ENCODE data around the gene UGGT2. TPM values are rescaled to one million over a fixed set of nuclear protein-coding genes. Genes with fewer than 3 reads are reported as not detected.
"Not testable (repeated sequence)": the region's sequence is repeated elsewhere in the genome, so short reads cannot be mapped to it uniquely, and the experiment has no call there.

Gene UGGT2
- total RNA-seq, 1 donor from 2014 or later = 33.8 TPM

DNA sequence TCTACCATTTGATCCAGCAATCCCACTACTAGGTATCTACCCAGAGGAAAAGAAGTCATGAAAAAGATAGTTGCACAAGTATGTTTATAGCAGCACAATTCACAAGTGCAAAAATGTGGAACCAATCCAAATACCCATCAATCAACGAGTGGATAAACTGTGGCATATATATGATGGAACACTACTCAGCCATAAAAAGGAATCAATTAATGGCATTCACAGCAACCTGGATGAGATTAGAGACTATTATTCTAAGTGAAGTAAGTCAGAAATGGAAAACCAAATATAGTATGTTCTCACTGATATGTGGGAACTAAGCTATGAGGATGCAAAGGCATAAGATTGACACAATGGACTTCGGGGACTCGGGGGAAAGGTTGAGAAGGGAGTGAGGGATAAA, 1.3 kb downstream of the UGGT2 start:
- DNase-seq (ENCODE audit: low read depth) = not testable (repeated sequence)

DNA sequence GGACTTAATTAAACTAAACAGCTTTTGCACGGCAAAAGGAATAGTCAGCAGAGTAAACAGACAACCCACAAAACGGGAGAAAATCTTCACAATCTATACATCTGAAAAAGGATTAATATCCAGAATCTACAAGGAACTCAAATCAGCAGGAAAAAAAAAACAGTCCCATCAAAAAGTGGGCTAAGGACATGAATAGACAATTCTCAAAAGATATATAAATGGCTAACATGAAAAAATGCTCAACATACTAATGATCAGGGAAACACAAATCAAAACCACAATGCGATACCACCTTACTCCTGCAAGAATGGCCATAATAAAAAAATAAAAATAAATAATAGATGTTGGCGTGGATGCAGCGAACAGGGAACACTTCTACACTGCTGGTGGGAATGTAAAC, 1.7 kb downstream of the UGGT2 start:
- DNase-seq (ENCODE audit: low read depth) = not testable (repeated sequence)

DNA sequence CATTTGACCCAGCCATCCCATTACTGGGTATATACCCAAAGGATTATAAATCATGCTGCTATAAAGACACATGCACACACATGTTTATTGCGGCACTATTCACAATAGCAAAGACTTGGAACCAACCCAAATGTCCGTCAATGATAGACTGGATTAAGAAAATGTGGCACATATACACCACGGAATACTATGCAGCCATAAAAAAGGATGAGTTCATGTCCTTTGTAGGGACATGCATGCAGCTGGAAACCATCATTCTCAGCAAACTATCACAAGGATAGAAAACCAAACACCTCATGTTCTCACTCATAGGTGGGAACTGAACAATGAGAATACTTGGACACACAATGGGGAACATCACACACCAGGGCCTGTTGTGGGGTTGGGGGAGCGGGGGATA, 2.2 kb downstream of the UGGT2 start:
- DNase-seq (ENCODE audit: low read depth) = not testable (repeated sequence)

DNA sequence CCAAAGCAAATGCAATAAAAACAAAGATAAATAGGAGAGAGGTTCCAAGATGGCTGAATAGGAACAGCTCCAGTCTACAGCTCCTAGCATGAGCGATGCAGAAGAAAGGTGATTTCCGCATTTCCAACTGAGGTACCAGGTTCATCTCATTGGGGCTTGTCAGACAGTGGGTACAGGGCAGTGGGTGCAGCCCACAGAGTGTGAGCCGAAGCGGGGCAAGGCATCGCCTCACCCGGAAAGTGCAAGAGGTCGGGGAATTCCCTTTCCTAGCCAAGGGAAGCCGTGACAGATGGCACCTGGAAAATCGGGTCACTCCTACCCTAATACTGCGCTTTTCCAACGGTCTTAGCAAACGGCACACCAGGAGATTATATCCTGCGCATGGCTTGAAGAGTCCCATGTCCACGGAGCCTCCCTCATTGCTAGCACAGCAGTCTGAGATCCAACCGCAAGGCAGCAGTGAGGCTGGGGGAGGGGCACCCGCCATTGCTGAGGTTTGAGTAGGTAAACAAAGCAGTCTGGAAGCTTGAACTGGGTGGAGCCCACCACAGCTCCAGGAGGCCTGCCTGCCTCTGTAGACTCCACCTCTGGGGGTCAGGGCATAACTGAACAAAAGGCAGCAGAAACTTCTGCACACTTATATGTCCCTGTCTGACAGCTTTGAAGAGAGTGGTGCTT, 6.6 kb downstream of the UGGT2 start:
- not testable (repeated sequence) for DNase-seq (ENCODE audit: low read depth)

DNA sequence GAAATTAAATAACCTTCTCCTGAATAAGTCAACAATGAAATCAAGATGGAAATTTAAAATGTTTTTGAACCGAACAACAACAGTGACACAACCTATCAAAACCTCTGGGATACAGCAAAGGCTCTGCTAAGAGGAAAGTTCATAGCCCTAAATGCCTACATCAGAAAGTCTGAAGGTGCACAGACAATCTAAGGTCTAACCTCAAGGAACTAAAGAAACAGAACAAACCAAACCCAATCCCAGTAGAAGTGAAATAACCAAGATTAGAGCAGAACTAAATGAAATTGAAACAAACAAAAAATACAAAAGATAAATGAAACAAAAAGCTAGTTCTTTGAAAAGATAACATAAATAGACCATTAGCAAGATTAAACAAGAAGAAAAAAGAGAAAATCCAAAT, 9.0 kb downstream of the UGGT2 start:
- DNase-seq (ENCODE audit: low read depth) = no peak

DNA sequence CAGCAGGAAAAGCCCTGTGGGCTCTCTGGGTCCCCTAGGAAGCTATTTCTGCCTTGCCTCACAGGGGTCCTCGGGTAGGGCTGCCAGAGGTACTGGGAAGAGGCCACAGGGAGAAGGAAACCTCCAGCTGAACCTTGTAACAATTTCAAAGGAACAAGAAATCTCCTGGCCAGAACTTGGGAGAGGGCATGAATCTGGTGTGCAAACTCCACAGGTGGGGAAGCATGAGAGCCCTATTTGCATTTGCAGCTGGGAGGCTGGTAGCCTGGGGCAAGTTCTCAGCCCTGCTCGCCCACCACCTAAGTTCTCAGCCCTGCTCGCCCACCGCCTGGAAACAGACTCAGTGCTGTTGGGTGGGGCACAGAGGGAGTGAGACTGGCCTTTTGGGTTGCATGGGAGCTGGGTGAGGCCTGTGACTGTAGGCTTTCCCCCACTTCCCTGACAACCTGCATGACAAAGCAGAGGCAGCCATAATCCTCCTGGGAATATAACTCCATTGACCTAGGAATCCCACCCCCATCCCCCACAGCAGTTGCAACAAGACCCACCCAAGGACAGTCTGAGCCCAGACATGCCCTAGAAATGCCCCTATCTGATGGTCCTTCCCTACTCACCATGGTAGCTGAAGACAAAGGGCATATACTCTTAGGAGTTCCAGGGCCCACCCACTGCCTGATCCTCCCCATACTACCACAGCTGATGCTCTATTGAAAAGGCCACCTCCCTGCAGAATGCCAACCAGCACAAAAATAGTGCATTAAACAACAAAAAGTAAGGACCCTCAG, 11.7 kb downstream of the UGGT2 start:
- no peak for DNase-seq (ENCODE audit: low read depth)

DNA sequence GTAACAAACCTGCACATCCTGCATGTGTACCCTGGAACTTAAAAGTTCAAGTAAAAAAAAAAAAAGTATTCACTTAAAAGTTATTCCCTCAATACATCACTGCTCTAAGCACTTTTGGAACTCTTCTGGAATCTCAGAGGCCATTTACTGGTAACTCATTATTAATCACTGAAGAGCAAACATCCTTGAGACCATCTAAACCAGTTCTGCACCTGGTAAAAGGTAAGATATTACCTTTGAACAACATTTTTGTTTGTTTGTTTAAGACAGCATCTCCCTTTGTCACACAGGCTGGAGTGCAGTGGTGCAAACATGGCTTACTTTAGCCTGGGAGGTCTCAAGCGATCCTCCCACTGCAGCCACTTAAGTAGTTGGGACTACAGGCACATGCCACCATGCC, 16.7 kb downstream of the UGGT2 start:
- no peak for DNase-seq (ENCODE audit: low read depth)

DNA sequence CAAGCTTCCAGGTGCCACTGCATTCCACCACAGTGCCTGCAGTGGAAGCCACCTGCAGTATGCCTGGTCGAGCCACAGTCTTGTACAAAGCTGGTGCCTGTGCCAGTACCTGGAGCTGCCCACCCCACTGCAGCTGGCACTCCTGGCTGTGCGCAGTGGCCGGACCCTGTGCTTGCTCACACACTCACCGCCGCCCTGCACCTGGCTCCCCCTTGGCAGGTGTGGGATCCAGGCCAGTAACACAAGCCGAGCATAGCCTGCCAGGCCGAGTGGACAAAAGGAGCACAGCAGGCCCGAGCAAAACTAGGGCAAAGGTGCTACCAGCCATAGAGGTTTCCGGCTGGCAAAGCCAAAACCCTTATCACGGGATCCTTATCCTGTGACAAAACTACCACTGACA, 18.5 kb downstream of the UGGT2 start:
- DNase-seq (ENCODE audit: low read depth) = no peak

DNA sequence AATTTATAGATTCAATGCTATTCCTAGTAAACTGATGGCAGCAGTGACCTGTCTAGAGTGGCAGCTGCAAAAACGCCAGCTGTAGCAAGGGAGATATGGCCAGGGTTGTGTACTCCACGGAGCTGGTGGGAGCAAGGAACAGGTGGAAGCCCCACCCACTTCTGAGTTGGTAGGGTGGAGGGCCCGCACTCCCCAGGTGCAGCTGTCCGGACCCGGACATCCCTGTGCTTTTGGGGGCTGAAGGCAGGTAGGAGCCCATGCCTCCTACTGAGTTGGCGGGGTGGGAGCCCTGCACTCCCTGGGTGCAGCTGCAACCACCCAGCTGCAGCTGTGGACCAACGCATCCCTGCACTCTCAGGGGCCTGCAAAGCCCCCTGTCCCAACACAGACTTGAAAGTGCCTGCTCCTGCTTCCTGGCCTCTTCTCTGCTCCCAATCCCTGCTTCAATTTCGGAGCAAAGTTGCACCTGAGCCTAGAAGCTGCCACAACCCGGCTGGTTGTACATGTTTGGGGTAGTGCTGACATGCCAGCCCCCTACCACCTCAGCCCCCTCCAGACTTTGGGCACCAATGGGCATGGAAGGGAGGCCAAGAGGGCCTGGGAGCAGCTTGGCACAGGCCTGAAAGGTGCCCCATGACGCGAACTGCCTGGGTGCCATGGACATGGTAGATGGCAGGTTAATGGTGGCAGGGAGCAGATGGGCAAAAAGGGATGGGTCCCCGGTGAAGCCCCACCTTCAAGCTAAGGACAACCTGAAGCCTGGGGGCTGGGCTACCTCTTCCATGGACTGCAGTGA, 19.8 kb downstream of the UGGT2 start:
- DNase-seq (ENCODE audit: low read depth) = no peak

DNA sequence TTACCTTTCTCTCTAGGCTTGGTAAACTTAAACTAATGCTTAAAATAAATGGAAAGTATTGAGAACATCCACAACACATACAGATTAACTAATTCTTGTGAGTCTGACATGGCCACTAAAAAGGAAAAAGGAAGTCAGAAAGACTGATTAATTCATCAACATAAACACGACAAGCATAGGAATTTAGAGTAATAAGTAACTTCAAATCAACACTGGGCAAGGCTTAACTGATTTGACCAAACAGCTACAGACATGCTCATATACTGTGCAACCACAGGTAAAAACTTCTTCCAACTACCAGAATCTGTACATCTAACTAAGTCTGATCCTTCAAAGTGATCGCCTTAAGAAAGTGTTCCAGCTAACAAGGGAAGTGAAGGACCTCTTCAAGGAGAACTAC, 20.5 kb downstream of the UGGT2 start:
- DNase-seq (ENCODE audit: low read depth) = peak; percentile 74

DNA sequence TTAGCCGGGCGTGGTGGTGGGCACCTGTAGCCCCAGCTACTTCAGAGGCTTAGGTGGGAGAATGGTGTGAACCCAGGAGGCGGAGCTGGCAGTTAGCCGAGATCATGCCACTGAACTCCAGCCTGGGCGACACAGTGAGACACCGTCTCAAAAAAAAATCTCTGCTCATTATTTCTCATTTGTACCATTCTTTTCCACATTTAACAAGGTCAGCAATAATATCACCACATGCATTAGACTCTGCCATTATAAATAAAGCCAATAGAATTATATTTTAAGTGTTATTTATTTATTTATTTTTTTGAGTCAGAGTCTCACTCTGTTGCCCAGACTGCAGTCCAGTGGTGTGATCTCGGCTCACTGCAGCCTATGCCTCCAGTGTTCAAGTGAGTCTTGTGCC, 24.2 kb downstream of the UGGT2 start:
- no peak for DNase-seq (ENCODE audit: low read depth)

DNA sequence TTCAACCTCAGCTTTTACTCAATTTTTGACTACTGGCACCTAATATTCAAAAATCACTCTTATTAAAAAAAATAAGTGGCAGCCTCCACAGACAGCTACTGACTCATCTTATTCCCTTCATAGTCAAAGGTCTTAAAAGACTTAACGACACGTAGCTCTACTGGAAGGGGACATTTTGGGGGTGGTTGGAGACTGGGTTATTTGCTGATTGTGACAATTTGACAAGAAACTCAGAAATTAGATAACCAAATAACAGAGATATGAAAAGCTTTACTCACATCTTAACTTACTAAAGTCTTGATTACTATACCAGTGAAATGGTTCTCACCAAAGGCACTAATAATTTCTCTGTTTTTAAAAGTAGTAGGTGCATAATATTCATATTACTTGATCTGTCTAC, 25.7 kb downstream of the UGGT2 start:
- DNase-seq (ENCODE audit: low read depth) = no peak

DNA sequence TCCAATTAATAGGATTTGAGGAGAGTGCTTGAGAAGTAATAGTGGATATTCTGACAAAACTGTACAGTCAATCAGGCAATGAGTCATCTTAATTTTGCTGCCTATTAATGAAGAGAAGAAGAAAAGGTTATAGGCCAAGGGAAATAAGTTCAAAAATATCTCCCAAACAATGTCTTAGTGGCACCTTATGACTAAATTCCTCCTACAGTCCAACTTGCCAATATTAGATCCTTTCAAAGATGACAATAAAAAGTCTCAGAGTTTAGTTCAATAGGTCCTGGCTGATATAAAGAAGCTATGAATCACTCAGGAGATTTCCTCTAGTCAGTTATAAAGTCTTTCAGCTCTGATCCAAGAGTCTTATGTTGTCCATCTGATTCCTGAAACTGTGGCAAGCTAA, 27.9 kb downstream of the UGGT2 start:
- DNase-seq (ENCODE audit: low read depth) = peak; percentile 25

DNA sequence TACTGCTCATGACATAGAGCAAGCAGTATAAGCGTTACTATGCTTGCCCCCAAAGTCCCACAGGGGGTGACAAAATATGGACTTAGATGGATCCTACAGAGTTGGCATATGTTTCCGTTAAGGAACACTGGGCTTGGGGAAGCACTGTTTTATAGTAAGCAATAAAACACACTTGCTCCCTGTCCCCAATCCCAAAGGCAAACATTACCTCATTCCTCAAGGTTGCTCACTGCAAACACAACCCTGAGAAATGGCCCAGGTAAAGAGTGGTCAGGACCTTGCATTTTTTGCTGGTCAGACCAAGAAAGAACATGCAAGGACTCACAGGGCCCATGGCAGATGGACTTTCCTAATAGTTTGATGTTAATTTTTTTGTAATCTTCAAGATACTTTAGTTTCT, 32.3 kb downstream of the UGGT2 start:
- no peak for DNase-seq (ENCODE audit: low read depth)

DNA sequence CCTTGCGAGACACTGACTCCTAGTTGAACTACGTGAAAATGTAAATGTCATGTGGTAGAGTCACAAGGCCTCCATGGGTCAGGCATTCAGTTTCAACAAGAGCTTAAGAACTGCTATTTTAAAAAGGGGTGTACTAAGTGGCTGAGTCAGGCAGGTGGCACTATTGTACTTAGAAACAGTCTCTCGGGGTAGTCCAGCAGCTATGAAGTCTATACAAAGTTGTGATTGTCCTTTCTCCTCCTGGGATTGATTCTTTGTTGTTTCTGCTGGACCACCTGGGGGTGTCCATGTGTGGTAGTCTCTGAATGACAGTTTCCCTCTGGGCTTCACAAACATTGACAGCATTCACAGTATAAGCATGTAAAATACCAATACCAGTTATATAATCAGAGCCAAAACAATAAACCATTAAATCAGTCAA, 33.0 kb downstream of the UGGT2 start:
- peak; percentile 77 for DNase-seq (ENCODE audit: low read depth)

DNA sequence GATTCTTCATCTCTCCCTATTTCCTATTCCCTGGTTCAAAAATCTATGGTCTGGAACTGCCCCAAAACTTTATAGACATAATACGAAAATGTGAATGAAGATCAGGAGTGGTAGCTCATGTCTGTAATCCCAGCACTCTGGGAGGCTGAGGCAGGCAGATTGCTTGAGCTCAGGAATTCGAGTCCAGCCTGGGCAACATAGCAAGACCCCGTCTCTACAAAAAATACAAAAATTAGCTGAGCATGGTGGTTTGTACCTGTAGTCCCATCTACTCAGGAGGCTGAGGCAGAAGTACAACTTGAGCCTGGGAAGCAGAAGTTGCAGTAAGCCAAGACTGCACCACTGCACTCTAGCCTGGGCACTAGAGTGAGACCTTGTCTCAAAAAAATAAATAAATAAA, 35.1 kb downstream of the UGGT2 start:
- no peak for DNase-seq (ENCODE audit: low read depth)

DNA sequence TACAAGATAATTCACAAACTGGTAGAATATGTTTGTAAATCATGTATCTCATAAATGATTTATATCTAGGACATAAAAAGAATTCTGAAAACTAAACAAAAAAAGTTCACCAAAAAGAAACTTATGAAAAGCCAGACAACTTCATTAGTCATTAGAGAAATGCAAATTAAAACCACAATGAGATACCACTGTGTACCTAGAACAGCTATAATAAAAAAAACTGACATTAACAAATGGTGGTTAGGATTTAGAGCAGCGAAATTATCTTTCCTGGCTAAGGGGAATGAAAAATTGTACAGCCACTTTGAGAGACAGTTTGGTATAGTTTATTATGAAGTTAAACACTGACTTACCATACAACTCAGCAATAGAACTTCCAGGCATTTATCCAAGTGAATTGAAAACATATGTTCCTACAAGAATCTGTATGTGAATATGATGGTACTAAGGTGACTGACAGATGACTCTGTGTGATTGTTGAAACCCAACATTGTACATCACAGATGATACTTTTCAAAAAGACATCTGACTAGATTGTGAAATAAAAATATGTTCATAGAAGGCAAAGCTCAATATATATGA, 41.8 kb downstream of the UGGT2 start:
- no peak for DNase-seq (ENCODE audit: low read depth)

DNA sequence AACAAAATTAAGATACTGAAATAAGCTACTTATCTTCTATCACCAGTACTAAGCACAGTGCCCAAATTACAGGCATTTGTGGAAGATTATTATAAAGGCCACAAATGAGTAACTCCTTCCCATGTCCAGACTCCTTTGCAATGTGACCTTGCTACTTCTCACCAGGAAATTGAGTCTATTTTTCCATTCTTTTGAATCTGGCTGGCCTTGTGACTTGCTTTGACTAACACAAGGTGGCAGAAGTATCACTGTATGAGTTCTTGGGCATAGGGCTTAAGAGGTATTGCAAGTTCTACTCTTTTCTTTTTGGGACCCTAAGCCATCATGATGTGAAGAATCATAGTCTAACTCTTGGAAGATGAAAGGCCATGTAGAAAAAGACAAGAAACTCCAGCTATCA, 49.9 kb downstream of the UGGT2 start:
- peak; percentile 44 for DNase-seq (ENCODE audit: low read depth)

DNA sequence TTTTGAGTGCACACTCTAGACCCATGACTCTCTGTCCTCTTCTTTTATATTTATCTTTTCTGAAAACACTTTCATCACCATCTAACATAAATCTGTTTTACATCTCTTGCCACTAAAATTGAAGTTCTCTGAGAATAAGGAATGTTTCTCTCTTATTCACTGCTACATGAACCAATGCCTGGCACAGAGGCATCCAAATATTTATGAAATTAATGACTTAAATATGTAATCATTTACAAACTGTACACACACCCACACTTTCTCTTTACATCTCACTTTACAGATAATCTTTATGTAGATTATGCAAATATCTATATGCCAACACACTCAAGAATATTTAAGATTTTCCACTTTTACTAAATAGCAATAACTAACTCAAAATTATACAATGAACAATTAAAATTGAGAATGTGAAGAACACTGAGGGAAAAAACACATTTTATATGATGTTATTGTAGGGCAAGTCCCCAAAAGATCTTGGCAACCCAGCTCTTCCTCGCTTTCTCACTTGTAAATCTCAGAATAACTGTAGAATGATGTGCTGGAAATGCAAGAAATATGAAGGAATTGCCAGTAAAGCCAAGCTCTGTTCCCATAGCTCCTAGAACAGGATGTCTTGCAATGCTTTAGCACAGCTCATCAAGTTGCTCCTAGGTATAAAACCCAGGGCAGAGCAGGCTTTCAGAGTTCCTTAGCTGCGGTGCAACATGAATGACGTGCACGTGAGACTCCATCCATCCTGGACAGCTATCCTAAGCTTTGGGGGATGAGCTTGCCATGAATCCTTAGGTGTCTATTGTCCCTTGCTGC, 50.7 kb downstream of the UGGT2 start:
- no peak for DNase-seq (ENCODE audit: low read depth)

DNA sequence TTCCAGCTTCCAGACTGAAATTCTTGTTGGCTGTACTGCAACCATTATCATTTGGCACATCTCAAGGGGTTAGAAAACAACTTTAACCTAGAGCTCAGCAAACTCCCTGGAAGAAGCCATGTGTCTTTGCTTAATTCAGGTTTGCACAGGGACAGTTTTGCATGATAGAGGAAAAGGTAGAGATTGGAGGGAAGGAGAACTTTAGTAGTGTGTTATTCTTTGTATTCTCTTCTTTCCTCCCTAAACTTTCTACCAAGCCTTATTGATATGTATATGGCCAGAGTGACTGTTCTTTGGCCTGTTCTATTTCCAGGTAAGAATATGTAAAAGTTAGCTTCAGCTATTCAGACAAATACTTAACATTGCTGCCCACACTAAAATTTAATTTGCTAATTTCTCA, 53.1 kb downstream of the UGGT2 start:
- DNase-seq (ENCODE audit: low read depth) = no peak

DNA sequence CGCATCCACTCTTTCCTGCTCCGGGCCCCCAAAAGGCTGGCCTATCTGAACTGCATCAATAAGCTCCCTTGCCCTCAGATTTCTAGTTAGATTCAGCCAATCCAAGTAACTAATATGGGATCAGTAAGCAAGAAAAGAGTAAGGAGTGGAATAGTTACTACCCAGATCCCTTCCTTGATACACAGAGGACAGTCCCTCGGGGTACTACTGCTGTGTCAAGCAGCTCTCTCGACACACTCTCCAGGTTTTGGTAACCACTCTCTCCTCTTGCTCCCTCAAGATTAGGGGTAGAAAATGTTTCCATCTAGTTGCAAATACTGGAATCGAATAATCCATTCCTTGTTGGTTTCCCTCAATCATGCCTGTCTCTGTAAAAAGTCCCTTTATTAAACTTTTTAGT, 65.4 kb downstream of the UGGT2 start:
- DNase-seq (ENCODE audit: low read depth) = no peak

DNA sequence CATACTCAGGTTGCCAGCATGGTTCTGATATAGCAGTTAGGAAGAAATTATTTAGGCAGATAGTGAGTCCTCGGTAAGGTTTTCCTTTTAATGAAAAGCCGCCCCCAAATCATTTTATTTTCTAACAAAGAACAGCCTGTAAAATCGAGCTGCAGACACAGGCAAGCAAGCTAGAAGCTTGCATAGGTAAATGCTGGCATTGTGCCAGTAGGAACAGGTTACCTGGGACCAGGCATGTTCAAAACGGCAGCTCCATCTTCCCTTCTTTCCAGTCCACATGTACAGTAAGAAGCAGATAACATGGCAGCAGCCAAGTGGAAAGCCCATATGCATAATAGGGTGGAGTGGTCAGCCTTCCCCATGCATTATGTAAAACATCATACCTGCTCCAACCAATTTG, 71.1 kb downstream of the UGGT2 start:
- DNase-seq (ENCODE audit: low read depth) = no peak

All from renal cortical epithelial cell (primary cell).